ENCODE data around the gene DIDO1.

The DIDO1 gene

GRCh38 chr20:62926229-62927127 is at the start of gene DIDO1:
Gene DIDO1, minus strand, starts transcription at chr20:62926505.
- DNase-seq = no peak

GRCh38 chr20:62975251-62975760 is 49.0 kb upstream of the DIDO1 start:
- no peak for DNase-seq

DNA sequence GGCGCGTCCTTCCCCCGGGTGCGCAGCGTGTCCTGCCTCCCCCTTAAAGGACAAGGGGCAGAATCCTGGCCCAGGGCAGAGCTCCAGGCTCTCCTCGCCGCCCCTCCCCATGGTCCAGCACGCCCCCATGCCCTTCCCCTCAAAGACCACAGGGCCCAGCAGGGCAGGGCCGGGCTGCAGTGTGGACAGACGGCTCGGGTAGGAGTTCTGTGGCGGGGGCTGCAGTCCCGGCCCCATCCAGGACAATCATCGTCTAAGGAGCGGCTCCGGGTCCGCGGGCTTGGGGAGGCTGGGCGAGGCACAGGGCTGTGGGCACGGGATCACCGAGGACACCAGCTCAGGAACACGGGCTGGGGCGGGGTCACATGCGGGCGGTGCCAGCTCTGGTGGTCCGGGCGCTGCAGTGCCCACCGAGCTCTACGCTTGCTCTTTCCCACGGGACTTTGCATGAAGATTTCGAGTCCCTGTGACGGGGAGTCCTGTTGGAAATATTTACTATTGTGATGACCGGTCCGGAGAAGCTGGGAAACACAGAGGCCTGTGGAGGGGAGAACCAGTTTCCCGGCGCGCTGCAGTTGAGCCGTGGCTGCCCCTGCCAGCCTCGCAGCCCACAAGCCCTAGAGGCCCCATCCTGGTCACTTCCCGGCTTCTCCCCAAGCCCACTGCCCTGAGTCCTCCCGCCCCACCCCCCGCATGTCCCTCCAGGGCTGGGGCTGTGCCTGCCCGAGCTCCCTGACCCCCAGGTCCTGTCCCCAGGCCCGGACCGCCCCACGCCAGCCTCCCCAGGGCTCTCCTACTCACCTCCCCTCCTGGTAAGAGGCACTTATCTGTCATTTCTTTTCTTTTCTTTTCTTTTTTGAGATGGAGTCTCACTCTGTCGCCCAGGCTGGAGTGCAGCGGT is 46.8 kb upstream of the DIDO1 start:
- DNase-seq = no peak

- no peak for DNase-seq
Observed at GRCh38 chr20:62971950-62972844, 45.9 kb upstream of the DIDO1 start.

- no peak for DNase-seq
Observed at GRCh38 chr20:62971211-62971949, 45.1 kb upstream of the DIDO1 start.

DNA sequence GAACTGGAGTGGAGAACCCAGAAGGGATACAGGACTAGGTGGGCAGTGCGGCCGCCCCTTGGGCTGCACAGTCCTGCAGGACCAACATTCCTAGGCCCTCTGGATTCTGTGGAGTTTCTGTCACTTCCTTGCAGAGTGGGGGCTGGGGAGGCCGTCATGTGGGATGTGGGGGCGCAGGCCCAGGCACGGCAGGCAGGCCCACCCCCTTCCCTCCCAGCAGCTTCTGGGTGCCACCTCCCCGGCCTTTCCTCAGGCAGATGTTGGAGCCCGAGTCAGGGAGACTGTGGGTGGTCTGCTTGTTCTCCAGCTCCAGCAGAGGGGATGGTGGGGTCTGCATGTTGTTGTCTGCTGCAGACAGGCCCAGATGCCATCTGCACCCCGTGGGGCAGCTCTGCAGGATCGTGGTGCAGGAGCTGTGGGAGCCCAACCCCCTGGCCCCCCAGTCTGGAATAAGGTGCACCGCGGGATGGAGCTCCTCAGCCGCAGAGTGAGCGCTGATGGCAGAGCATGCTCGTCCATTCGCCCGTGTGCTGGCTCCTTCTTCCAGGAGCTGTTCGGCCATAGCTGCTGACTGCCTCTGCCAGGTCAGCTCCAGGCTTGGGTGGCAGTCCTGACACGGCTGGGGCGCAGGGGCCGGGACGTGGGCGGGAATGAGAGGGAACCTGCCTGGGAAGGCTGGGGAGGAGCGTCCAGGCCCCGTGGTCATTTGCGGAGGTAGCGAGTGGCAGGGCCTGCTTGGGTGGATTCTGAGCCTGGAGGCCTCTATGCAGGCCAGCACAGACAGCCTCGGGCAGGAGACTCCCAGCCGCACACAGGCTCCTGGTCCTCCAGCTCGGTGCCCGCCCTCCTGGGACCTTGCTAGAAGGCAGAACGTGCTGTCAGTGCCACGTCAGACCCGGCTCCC is 44.3 kb upstream of the DIDO1 start:
- DNase-seq = no peak

DNA sequence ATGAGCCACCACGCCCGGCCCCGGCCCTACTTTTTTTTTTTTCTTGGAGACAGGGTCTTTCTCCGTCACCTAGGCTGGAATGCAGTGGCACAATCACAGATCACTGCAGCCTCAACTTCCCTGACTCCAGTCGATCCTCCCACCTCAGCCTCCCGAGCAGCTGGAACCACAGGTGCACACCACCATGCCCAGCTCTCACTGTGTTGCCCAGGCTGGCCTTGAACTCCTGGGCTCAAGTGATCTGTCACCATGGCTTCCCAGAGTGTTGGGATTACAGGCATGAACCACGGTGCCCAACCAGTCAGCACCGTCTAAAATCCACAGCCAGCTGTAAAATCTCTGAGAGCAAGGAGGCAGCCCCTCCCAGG is 43.6 kb upstream of the DIDO1 start:
- DNase-seq = no peak

DNA sequence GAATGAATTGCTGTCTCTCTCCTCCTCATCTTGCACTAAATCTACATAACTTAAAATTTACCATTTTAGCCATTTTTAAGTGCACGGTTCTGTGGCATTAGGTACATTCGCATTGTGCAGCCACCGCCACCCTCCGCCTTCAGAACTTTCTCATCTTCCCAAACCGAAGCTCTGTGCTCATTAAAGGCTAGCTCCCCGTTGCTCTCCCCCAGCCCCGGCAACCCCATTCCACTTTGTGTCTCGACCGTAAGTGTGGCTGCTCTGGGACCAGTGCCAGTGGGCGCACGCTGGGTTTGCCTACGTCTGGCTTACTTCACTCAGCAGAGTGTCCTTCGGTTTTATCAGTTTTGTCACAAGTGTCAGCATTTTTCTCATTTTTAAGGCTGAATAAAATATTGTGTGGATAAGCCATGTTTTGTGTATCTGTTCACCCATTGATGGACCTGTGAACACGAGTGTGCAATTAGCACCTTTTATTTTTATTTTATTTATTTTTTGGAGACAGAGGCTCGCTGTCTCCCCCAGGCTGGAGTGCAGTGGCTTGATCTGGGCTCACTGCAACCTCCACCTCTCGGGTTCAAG is 43.0 kb upstream of the DIDO1 start:
- DNase-seq = no peak

GRCh38 chr20:62968378-62969178 is 42.3 kb upstream of the DIDO1 start:
- DNase-seq = no peak

DNA sequence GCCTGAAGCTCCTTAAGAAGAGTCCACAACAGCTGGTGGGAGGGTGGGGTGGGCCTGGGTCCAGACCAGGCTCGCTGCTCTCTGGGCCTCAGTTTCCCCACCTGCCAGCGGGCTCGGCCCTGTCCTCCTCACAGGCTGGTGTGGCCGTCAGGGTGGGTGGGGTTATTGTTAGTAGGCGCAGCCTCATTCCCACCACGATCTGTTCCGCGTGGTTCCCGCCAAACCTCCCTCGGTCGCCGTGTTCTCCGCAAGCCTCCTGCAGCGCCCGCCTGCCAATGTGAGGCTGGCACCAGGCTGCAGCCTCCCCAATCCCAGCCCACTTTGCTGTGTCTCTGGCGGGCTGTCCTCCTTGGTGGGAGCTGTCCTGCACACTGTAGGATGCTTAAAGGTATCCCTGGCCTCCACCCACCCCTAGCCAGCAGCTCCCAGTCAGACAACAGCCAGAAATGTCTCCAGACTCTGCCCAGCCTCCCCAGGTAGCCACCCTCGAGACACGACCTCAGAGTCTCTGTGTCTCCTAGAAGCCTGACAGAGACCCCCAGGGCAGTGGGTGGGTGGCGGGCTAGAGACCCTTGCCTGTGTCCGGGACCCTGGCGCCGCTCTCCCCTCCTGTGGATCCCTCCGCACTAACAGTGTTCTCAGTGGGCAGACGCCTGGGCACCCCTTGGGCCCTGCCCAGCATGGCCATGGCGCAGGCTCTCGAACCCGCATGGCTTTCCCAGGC is 41.5 kb upstream of the DIDO1 start:
- no peak for DNase-seq

GRCh38 chr20:62967149-62967501 is 40.8 kb upstream of the DIDO1 start:
- DNase-seq = no peak

DNA sequence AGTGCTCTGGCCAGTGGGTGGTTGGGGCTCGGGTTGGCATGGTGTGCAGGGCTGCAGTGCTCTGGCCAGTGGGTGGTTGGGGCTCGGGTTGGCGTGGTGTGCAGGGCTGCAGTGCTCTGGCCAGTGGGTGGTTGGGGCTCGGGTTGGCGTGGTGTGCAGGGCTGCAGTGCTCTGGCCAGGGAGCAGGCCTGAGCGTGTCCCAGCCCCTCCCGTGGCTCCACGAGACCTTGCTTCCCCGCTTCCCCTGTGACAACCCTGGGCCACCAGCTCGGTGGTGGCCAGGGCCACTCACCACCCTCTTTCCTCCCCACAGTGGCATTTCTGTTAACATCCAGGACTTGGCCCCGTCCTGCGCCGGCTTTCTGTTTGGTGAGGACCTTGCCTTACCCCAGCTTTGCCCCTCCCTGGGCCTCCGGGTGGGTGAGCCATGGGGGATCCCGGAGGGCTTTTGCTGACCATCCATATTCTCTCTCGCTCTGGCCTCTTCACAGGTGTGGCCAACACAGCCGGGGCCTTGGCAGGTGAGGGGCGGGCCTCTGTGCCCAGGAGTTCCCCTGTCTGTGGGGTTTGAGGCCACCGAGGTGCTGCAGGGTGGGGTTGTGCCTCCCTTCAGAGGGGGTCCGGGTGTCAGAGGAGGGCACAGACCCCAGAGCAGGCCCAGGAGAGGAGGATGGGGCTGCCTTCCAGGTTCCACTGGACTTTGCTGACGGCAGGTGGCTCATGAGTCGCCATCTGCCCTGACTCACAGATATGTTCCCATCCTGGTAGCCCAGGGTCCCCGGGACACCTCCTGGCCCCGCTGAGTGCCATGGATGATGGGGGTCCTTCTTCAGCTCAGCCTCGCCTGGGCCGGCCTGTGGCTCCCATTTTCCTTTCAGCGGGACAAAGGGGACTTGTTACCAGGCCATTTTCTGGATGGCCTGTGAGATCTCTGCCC is 40.2 kb upstream of the DIDO1 start:
- DNase-seq = no peak

- DNase-seq = no peak
Observed at GRCh38 chr20:62965363-62965771, 39.1 kb upstream of the DIDO1 start.

GRCh38 chr20:62964700-62965099 is 38.4 kb upstream of the DIDO1 start:
- DNase-seq = no peak

- DNase-seq = no peak
Observed at GRCh38 chr20:62963614-62964397, 37.5 kb upstream of the DIDO1 start.

GRCh38 chr20:62962891-62963613 is 36.7 kb upstream of the DIDO1 start:
- DNase-seq = no peak
